WTC11 (cell line): Measurements from ENCODE around the gene INF2. TPM values are rescaled to one million over a fixed set of nuclear protein-coding genes. Genes with fewer than 3 reads are reported as not detected.

Experiments
- ATAC-seq: fragments of 200-7000 bp; cut with Tn5 transposase; 2 replicates; pipeline ENCODE4 v1.10.0; 2021; ENCODE audit warnings: mild to moderate bottlenecking, moderate library complexity
- CTCF ChIA-PET: fragments of 300-600 bp; sonication (Branson Sonifier 250); formaldehyde crosslinking; loops from one replicate; lab custom pipeline; 2021; ENCODE audit warnings: antibody characterized with exemption; lab: Charles Lee
- POLR2A ChIA-PET: fragments of 350-600 bp; sonication (Branson Sonifier 250); formaldehyde crosslinking; loops from one replicate; lab custom pipeline; 2021; ENCODE audit warnings: antibody characterized with exemption; lab: Charles Lee
- DNase-seq: peaks from one replicate; pipeline ENCODE4 v3.0.0; 2021; ENCODE audit warnings: low spot score
- H3K27ac Mint-ChIP-seq: 2 replicates; pipeline ENCODE4 v1.8.0; 2021; ENCODE audit warnings: mixed read lengths
- H3K27me3 Mint-ChIP-seq: 2 replicates; pipeline ENCODE4 v1.8.0; 2021; ENCODE audit warnings: low read depth, mild to moderate bottlenecking, moderate library complexity, mixed read lengths
- H3K36me3 Mint-ChIP-seq: 2 replicates; pipeline ENCODE4 v1.8.0; 2021; ENCODE audit warnings: mixed read lengths
- H3K4me1 Mint-ChIP-seq: 2 replicates; pipeline ENCODE4 v1.8.0; 2022; ENCODE audit warnings: mixed read lengths
- H3K4me3 Mint-ChIP-seq: 2 replicates; pipeline ENCODE4 v1.8.0; 2021; ENCODE audit warnings: mild to moderate bottlenecking, moderate library complexity, mixed read lengths
- H3K9me3 Mint-ChIP-seq: 2 replicates; pipeline ENCODE4 v1.8.0; 2021; ENCODE audit warnings: mixed read lengths
- CREB1 ChIP-seq: sonication (generic); formaldehyde crosslinking; IDR thresholded peaks from 2 replicates; pipeline ENCODE4 v1.8.0; 2023; ENCODE audit warnings: mild to moderate bottlenecking, missing genetic modification reagents
- ELF4 ChIP-seq: sonication (generic); formaldehyde crosslinking; IDR thresholded peaks from 2 replicates; pipeline ENCODE4 v1.8.1; 2022; ENCODE audit warnings: low read depth, mild to moderate bottlenecking, moderate library complexity, missing genetic modification reagents
- ETV6 ChIP-seq: sonication (generic); formaldehyde crosslinking; IDR thresholded peaks from 2 replicates; pipeline ENCODE4 v1.8.1; 2022; ENCODE audit warnings: mild to moderate bottlenecking, missing genetic modification reagents
- JAZF1 ChIP-seq: fragments of 250-450 bp; sonication (Bioruptor Pico); IDR thresholded peaks from 2 replicates; pipeline ENCODE4 v1.9.0; 2021; ENCODE audit warnings: moderate library complexity, mild to moderate bottlenecking, inconsistent platforms
- MXD4 ChIP-seq: fragments of 250-450 bp; sonication (Bioruptor Pico); IDR thresholded peaks from 2 replicates; pipeline ENCODE4 v1.8.0; 2021; ENCODE audit warnings: mild to moderate bottlenecking, moderate library complexity, borderline replicate concordance
- NFATC4 ChIP-seq: fragments of 250-450 bp; sonication (Bioruptor Pico); IDR thresholded peaks from 2 replicates; pipeline ENCODE4 v1.9.0; 2021; ENCODE audit warnings: mild to moderate bottlenecking
- NR3C1 ChIP-seq: sonication (generic); formaldehyde crosslinking; conservative IDR thresholded peaks from 2 replicates; pipeline ENCODE4 v1.8.1; 2023; ENCODE audit warnings: low read depth, mild to moderate bottlenecking, missing genetic modification reagents
- OVOL2 ChIP-seq: fragments of 250-450 bp; sonication (Bioruptor Pico); IDR thresholded peaks from 2 replicates; pipeline ENCODE4 v1.9.0; 2021; ENCODE audit warnings: mild to moderate bottlenecking, borderline replicate concordance
- PRRX2 ChIP-seq: fragments of 250-450 bp; sonication (Bioruptor Pico); IDR thresholded peaks from 2 replicates; pipeline ENCODE4 v1.8.0; 2021; ENCODE audit warnings: mild to moderate bottlenecking
- RORB ChIP-seq: fragments of 250-450 bp; sonication (Bioruptor Pico); IDR thresholded peaks from 2 replicates; pipeline ENCODE4 v1.9.0; 2021; ENCODE audit warnings: mild to moderate bottlenecking
- SP1 ChIP-seq: sonication (generic); formaldehyde crosslinking; conservative IDR thresholded peaks from 2 replicates; pipeline ENCODE4 v1.8.1; 2022; ENCODE audit warnings: missing genetic modification reagents
- TEAD1 ChIP-seq: sonication (generic); formaldehyde crosslinking; IDR thresholded peaks from 2 replicates; pipeline ENCODE4 v1.8.0; 2022; ENCODE audit warnings: mild to moderate bottlenecking, missing genetic modification reagents
- TEAD4 ChIP-seq: sonication (generic); formaldehyde crosslinking; IDR thresholded peaks from 2 replicates; pipeline ENCODE4 v1.8.0; 2022; ENCODE audit warnings: mild to moderate bottlenecking, missing genetic modification reagents
- ZNF138 ChIP-seq: sonication (generic); formaldehyde crosslinking; conservative IDR thresholded peaks from 2 replicates; pipeline ENCODE4 v1.8.1; 2022; ENCODE audit warnings: mild to moderate bottlenecking, moderate library complexity, missing genetic modification reagents
- total RNA-seq: library from RNA; stranded (reverse); gene quantifications from 3 replicates; pipeline ENCODE4 v1.2.3, GENCODE V29; 2021
- TF ChIP-seq, protein P1 (sequence below): sonication (generic); formaldehyde crosslinking; IDR thresholded peaks from 2 replicates; pipeline ENCODE4 v1.8.1; 2023; ENCODE audit warnings: mild to moderate bottlenecking, missing genetic modification reagents
- TF ChIP-seq, protein P2 (sequence below): sonication (generic); formaldehyde crosslinking; IDR thresholded peaks from 2 replicates; pipeline ENCODE4 v1.8.1; 2023; ENCODE audit warnings: mild to moderate bottlenecking, moderate library complexity, missing genetic modification reagents
- TF ChIP-seq, protein P3 (sequence below): sonication (generic); formaldehyde crosslinking; IDR thresholded peaks from 2 replicates; pipeline ENCODE4 v1.8.1; 2023; ENCODE audit warnings: mild to moderate bottlenecking, missing genetic modification reagents, moderate library complexity
- TF ChIP-seq, protein P4 (sequence below): sonication (generic); formaldehyde crosslinking; conservative IDR thresholded peaks from 2 replicates; pipeline ENCODE4 v1.8.1; 2023; ENCODE audit warnings: mild to moderate bottlenecking, low read depth, missing genetic modification reagents, moderate library complexity
- TF ChIP-seq, protein P5 (sequence below): fragments of 200-600 bp; IDR thresholded peaks from 2 replicates; pipeline ENCODE4 v1.8.0; 2022; ENCODE audit warnings: antibody characterized with exemption
- TF ChIP-seq, protein P6 (sequence below): sonication (generic); formaldehyde crosslinking; IDR thresholded peaks from 2 replicates; pipeline ENCODE4 v1.8.1; 2022; ENCODE audit warnings: mild to moderate bottlenecking, missing genetic modification reagents, moderate library complexity, borderline replicate concordance
- TF ChIP-seq, protein P7 (sequence below): sonication (generic); formaldehyde crosslinking; conservative IDR thresholded peaks from 2 replicates; pipeline ENCODE4 v1.8.1; 2022; ENCODE audit warnings: mild to moderate bottlenecking, missing genetic modification reagents

INF2 gene
- total RNA-seq, 1 experiment from 2014 or later = 82.4 TPM

DNA sequence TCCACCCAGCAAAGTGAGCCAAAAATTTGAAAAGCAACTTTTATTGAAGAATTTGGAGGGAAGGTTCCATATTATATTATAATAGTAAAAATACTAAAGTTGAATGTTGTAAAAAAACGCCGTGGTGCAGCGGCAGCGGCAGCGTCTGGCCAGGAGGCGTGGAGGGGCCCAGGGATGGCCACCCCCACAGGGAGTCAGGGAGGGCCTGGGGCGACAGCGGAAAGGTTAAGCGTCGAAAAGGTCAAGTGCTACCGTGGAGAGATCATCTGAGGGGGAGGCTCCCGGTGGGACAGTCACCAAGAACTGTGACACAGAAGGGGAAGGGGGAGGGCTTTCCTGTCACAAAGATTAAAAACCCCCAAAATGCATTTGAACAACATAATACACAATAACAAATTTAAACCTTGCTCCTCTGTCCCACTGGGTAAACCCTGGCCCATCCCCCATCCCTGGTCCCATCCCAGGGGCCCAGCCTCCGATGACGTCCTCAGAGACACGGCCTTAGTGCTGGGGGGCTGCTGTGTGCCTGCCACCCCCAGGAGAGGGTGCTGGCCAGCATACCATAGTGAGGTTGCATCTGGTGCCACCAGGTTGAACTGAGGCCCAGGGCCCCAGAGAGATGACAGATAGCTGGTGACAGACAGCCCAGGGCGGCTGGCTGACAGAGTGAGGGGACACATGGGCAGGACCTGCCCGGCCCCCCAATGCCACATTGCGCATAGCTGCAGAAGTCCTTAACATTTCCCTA lies 80.1 kb downstream of the INF2 start:
- Mint-ChIP-seq H3K36me3 (peaks cover 34% of the 10 kb centered on the region), H3K27ac (peak overlapping the region; percentile 81), H3K4me1 (peaks cover 17% of the 10 kb centered on the region), H3K27me3 (no peaks in the 10 kb centered on the region; the same call in 1 of the 2 replicates)
- DNase-seq (no peak), ATAC-seq (no peak)
- ChIA-PET CTCF (interaction anchor here (0.5 to 2.5 kb wide), 64 partner anchors 10 to 998 kb away, joined by 3 to 164 read pairs (median 5); partner anchors contain the start of genes AKT1, CEP170B, SIVA1 and TMEM179), POLR2A (interaction anchor here (1.0 to 1.9 kb wide), 4 partner anchors 10 to 57 kb away, joined by 3 to 10 read pairs (median 5); partner anchors contain the start of gene SIVA1)
- TF ChIP-seq, protein P1, sequence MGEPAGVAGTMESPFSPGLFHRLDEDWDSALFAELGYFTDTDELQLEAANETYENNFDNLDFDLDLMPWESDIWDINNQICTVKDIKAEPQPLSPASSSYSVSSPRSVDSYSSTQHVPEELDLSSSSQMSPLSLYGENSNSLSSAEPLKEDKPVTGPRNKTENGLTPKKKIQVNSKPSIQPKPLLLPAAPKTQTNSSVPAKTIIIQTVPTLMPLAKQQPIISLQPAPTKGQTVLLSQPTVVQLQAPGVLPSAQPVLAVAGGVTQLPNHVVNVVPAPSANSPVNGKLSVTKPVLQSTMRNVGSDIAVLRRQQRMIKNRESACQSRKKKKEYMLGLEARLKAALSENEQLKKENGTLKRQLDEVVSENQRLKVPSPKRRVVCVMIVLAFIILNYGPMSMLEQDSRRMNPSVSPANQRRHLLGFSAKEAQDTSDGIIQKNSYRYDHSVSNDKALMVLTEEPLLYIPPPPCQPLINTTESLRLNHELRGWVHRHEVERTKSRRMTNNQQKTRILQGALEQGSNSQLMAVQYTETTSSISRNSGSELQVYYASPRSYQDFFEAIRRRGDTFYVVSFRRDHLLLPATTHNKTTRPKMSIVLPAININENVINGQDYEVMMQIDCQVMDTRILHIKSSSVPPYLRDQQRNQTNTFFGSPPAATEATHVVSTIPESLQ (CRISPR knock-in tag) = no peak
- no peak for TF ChIP-seq ZNF138
- TF ChIP-seq, protein P2, sequence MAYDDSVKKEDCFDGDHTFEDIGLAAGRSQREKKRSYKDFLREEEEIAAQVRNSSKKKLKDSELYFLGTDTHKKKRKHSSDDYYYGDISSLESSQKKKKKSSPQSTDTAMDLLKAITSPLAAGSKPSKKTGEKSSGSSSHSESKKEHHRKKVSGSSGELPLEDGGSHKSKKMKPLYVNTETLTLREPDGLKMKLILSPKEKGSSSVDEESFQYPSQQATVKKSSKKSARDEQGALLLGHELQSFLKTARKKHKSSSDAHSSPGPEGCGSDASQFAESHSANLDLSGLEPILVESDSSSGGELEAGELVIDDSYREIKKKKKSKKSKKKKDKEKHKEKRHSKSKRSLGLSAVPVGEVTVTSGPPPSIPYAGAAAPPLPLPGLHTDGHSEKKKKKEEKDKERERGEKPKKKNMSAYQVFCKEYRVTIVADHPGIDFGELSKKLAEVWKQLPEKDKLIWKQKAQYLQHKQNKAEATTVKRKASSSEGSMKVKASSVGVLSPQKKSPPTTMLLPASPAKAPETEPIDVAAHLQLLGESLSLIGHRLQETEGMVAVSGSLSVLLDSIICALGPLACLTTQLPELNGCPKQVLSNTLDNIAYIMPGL (CRISPR knock-in tag) = 0 out of 2 replicates have a peak, but pooled peaks have one; percentile 10
- TF ChIP-seq, protein P3, sequence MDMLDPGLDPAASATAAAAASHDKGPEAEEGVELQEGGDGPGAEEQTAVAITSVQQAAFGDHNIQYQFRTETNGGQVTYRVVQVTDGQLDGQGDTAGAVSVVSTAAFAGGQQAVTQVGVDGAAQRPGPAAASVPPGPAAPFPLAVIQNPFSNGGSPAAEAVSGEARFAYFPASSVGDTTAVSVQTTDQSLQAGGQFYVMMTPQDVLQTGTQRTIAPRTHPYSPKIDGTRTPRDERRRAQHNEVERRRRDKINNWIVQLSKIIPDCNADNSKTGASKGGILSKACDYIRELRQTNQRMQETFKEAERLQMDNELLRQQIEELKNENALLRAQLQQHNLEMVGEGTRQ = no peak
- TF ChIP-seq, all 79 proteins: peak for 1
- H3K4me3 Mint-ChIP-seq = no peak overlapping the region
- H3K9me3 Mint-ChIP-seq = peaks cover 17% of the 10 kb centered on the region

DNA sequence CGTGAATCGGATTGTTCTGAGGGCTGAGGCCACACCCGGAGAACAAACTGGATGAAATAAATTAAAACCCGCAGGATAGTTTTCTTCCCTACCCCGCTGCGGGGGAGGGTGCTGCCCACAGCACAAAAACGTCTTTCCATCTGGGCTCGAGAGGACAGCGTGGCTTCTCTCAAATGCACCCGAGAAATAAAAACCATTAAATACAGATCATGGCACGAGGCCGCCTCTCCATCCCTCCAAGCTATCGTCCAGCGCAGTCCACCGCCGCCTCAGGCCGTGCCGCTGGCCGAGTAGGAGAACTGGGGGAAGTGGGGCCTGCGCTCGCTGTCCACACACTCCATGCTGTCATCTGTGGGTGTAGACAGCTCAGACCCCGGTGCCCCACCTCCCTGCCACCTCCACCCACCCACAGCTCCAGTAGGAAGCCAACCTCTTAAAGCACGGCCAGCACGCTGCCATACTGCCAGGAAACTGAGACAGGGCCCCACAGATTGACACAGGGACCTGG lies 80.7 kb downstream of the INF2 start:
- no peaks in the 10 kb centered on the region; the same call in 1 of the 2 replicates for H3K27me3 Mint-ChIP-seq
- CTCF ChIA-PET = interaction anchor here (0.8 to 2.5 kb wide), 16 partner anchors 10 to 163 kb away, joined by 3 to 30 read pairs (median 4); partner anchors contain the start of genes AKT1, SIVA1 and ZBTB42
- DNase-seq = no peak
- H3K27ac Mint-ChIP-seq = no peak overlapping the region
- POLR2A ChIA-PET = no interaction called here
- peaks cover 17% of the 10 kb centered on the region for H3K9me3 Mint-ChIP-seq
- no peak for ATAC-seq
- no peak overlapping the region for H3K4me3 Mint-ChIP-seq
- H3K36me3 Mint-ChIP-seq = peaks cover 34% of the 10 kb centered on the region
- TF ChIP-seq NFATC4 (CRISPR knock-in tag) (no peak), SP1 (no peak), TEAD4 (CRISPR knock-in tag) (no peak), TEAD1 (CRISPR knock-in tag) (no peak), MXD4 (CRISPR knock-in tag) (no peak), JAZF1 (CRISPR knock-in tag) (no peak), NR3C1 (CRISPR knock-in tag) (no peak), CREB1 (CRISPR knock-in tag) (no peak), PRRX2 (no peak), ETV6 (CRISPR knock-in tag) (no peak), OVOL2 (CRISPR knock-in tag) (no peak), ELF4 (CRISPR knock-in tag) (no peak), RORB (CRISPR knock-in tag) (no peak)
- TF ChIP-seq, protein P4, sequence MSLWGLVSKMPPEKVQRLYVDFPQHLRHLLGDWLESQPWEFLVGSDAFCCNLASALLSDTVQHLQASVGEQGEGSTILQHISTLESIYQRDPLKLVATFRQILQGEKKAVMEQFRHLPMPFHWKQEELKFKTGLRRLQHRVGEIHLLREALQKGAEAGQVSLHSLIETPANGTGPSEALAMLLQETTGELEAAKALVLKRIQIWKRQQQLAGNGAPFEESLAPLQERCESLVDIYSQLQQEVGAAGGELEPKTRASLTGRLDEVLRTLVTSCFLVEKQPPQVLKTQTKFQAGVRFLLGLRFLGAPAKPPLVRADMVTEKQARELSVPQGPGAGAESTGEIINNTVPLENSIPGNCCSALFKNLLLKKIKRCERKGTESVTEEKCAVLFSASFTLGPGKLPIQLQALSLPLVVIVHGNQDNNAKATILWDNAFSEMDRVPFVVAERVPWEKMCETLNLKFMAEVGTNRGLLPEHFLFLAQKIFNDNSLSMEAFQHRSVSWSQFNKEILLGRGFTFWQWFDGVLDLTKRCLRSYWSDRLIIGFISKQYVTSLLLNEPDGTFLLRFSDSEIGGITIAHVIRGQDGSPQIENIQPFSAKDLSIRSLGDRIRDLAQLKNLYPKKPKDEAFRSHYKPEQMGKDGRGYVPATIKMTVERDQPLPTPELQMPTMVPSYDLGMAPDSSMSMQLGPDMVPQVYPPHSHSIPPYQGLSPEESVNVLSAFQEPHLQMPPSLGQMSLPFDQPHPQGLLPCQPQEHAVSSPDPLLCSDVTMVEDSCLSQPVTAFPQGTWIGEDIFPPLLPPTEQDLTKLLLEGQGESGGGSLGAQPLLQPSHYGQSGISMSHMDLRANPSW (CRISPR knock-in tag) = no peak
- TF ChIP-seq, protein P5, sequence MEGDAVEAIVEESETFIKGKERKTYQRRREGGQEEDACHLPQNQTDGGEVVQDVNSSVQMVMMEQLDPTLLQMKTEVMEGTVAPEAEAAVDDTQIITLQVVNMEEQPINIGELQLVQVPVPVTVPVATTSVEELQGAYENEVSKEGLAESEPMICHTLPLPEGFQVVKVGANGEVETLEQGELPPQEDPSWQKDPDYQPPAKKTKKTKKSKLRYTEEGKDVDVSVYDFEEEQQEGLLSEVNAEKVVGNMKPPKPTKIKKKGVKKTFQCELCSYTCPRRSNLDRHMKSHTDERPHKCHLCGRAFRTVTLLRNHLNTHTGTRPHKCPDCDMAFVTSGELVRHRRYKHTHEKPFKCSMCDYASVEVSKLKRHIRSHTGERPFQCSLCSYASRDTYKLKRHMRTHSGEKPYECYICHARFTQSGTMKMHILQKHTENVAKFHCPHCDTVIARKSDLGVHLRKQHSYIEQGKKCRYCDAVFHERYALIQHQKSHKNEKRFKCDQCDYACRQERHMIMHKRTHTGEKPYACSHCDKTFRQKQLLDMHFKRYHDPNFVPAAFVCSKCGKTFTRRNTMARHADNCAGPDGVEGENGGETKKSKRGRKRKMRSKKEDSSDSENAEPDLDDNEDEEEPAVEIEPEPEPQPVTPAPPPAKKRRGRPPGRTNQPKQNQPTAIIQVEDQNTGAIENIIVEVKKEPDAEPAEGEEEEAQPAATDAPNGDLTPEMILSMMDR = no peak
- TF ChIP-seq, protein P6, sequence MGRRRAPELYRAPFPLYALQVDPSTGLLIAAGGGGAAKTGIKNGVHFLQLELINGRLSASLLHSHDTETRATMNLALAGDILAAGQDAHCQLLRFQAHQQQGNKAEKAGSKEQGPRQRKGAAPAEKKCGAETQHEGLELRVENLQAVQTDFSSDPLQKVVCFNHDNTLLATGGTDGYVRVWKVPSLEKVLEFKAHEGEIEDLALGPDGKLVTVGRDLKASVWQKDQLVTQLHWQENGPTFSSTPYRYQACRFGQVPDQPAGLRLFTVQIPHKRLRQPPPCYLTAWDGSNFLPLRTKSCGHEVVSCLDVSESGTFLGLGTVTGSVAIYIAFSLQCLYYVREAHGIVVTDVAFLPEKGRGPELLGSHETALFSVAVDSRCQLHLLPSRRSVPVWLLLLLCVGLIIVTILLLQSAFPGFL = no peak
- TF ChIP-seq, protein P7, sequence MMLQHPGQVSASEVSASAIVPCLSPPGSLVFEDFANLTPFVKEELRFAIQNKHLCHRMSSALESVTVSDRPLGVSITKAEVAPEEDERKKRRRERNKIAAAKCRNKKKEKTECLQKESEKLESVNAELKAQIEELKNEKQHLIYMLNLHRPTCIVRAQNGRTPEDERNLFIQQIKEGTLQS = no peak
- TF ChIP-seq, all 79 proteins: peak for 0
- peaks cover 17% of the 10 kb centered on the region for H3K4me1 Mint-ChIP-seq
